Lower leg skin (tissue), 3 donors: Measurements from ENCODE around the gene PPP1R12B.

Experiments used
- POLR2A ChIP-seq, 2 donors: fragments of 450-650 bp; IDR thresholded peaks; one replicate each; pipeline ENCODE4 v1.6.1; 2016 to 2017; ENCODE audit warnings: antibody characterized with exemption in 2 of 2, mild to moderate bottlenecking in 1 of 2, moderate library complexity in 1 of 2
- TF ChIP-seq, protein P1 (sequence below), 3 donors: fragments of 450-650 bp; IDR thresholded peaks; one replicate each; pipeline ENCODE4 v1.5.1; 2016; ENCODE audit warnings: antibody characterized with exemption in 3 of 3, mild to moderate bottlenecking in 3 of 3, moderate library complexity in 2 of 3

DNA sequence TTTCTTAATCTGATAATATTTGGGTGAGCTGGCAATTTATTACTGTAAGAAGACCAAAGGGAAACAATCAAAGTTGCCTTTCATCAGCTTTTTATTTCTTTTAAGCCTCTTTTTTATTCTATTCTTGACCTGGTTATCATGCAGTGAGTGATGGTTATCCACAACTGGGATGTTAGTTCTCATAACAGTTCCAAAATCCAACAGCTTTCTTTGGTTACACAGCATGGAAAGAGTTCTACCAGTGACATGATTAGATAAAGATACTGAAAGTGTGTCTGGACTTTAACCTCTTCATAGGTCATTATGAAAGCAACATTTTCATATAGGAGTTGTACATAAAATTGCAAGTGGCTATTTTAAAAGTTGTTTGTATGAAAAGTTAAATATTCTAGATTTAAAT, 198.7 kb downstream of the PPP1R12B start:
- TF ChIP-seq POLR2A (IDR thresholded peaks at IDR 0.05) = no peak
- TF ChIP-seq, protein P1, sequence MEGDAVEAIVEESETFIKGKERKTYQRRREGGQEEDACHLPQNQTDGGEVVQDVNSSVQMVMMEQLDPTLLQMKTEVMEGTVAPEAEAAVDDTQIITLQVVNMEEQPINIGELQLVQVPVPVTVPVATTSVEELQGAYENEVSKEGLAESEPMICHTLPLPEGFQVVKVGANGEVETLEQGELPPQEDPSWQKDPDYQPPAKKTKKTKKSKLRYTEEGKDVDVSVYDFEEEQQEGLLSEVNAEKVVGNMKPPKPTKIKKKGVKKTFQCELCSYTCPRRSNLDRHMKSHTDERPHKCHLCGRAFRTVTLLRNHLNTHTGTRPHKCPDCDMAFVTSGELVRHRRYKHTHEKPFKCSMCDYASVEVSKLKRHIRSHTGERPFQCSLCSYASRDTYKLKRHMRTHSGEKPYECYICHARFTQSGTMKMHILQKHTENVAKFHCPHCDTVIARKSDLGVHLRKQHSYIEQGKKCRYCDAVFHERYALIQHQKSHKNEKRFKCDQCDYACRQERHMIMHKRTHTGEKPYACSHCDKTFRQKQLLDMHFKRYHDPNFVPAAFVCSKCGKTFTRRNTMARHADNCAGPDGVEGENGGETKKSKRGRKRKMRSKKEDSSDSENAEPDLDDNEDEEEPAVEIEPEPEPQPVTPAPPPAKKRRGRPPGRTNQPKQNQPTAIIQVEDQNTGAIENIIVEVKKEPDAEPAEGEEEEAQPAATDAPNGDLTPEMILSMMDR (IDR thresholded peaks at IDR 0.05) = no peak
